ENCODE measurements around the gene SLC6A18. TPM values are rescaled to one million over a fixed set of nuclear protein-coding genes. Genes with fewer than 3 reads are reported as not detected.

The SLC6A18 gene
- total and polyA plus RNA-seq, 2 experiments from 2014 or later = 0.35 TPM; not detected in 1

DNA sequence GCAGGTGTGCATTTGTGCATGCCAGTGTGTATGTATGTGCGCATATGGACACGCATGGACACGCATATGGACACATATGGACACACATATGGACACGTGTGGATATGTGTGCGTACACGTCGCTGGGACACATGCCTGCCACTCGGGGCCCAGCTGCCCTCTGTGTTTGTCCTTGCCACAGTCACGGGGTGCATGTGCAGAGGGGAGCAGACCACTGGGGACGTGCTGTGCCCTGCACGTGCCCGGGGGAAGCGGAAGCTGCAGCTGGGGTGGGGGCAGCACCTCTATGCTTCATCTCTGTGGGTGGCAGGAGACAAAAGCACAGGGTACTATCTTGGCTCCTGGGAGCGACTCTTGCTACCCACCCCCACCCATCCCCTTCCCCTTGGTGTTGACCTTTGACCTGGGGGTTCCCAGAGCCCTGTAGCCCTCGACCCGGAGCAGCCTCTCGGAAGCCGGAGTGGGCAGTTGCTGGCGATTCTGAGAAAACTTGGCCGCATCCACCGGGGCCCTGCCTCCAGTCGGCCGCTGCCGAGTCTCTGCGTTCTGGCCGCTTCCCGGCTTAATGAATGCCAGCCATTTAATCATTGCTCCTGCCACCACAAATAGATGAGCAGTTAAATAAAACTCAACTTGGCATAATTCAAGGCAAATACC, 2.4 kb upstream of the SLC6A18 start:
- no peaks in the 10 kb centered on the region for H3K27me3 ChIP-seq
- H3K79me2 ChIP-seq = no peaks in the 10 kb centered on the region
- no peak overlapping the region for H3K4me3 ChIP-seq
- H2AFZ ChIP-seq = no peak overlapping the region
- WGBS (ENCODE audit: low lambda C conversion rate, missing lambda C conversion rate) = 90% methylated on average over 27 of the region's 27 CpGs
- no peak overlapping the region for H3K4me2 ChIP-seq
- no peaks in the 10 kb centered on the region for H3K9me3 ChIP-seq (ENCODE audit: low read depth)
- no peak for DNase-seq (ENCODE audit: low spot score)
- no peaks in the 10 kb centered on the region for H3K36me3 ChIP-seq (replicated peaks; ENCODE audit: insufficient read depth, low read depth)
- no peaks in the 10 kb centered on the region for H3K9me2 ChIP-seq (replicated peaks; ENCODE audit: insufficient read depth)
- no peaks in the 10 kb centered on the region for H4K20me1 ChIP-seq (ENCODE audit: insufficient read depth, poor library complexity, severe bottlenecking)
- TF ChIP-seq EZH2phosphoT487 (IDR thresholded peaks at IDR 0.05; ENCODE audit: low read depth, severe bottlenecking, unreplicated experiment) (no peak), EZH2 (IDR thresholded peaks at IDR 0.05; ENCODE audit: borderline replicate concordance) (no peak)
- TF ChIP-seq, protein P1, sequence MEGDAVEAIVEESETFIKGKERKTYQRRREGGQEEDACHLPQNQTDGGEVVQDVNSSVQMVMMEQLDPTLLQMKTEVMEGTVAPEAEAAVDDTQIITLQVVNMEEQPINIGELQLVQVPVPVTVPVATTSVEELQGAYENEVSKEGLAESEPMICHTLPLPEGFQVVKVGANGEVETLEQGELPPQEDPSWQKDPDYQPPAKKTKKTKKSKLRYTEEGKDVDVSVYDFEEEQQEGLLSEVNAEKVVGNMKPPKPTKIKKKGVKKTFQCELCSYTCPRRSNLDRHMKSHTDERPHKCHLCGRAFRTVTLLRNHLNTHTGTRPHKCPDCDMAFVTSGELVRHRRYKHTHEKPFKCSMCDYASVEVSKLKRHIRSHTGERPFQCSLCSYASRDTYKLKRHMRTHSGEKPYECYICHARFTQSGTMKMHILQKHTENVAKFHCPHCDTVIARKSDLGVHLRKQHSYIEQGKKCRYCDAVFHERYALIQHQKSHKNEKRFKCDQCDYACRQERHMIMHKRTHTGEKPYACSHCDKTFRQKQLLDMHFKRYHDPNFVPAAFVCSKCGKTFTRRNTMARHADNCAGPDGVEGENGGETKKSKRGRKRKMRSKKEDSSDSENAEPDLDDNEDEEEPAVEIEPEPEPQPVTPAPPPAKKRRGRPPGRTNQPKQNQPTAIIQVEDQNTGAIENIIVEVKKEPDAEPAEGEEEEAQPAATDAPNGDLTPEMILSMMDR (IDR thresholded peaks at IDR 0.05; ENCODE audit: poor library complexity) = no peak
- no peak overlapping the region for H3K27ac ChIP-seq
- H3K4me1 ChIP-seq (ENCODE audit: insufficient read depth) = no peaks in the 10 kb centered on the region

DNA sequence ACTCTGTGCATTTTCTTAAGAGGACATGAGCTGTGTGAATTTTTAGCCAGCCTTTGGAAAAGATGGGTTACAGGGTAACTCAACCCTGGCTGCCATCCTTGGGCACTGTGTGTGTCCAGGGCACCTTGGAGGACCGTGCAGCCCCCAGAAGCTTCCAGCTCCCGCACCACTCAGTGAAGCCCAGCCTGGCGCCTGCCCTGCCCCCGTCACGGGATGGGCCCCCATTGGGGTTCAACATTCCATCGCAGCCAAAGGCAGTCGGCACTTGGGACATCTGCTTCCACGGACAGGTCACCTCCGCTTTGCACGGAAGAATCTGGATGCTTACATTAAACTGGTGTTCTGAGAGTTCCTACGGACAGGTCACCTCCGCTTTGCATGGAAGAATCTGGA, 1.9 kb upstream of the SLC6A18 start:
- Histone ChIP-seq H3K4me2 (no peak overlapping the region), H3K4me3 (no peak overlapping the region), H3K27ac (no peak overlapping the region), H3K9me3 (ENCODE audit: low read depth) (no peaks in the 10 kb centered on the region), H3K9me2 (replicated peaks; ENCODE audit: insufficient read depth) (no peaks in the 10 kb centered on the region), H3K79me2 (no peaks in the 10 kb centered on the region), H3K36me3 (replicated peaks; ENCODE audit: insufficient read depth, low read depth) (no peaks in the 10 kb centered on the region), H4K20me1 (ENCODE audit: insufficient read depth, poor library complexity, severe bottlenecking) (no peaks in the 10 kb centered on the region), H2AFZ (no peak overlapping the region), H3K27me3 (no peaks in the 10 kb centered on the region), H3K4me1 (ENCODE audit: insufficient read depth) (no peaks in the 10 kb centered on the region)
- 86% methylated on average over 12 of the region's 12 CpGs for WGBS (ENCODE audit: low lambda C conversion rate, missing lambda C conversion rate)
- DNase-seq (ENCODE audit: low spot score) = no peak
- no peak for TF ChIP-seq EZH2 (IDR thresholded peaks at IDR 0.05; ENCODE audit: borderline replicate concordance)
- no peak for TF ChIP-seq EZH2phosphoT487 (IDR thresholded peaks at IDR 0.05; ENCODE audit: low read depth, severe bottlenecking, unreplicated experiment)
- TF ChIP-seq, protein P1 (IDR thresholded peaks at IDR 0.05; ENCODE audit: poor library complexity) = no peak

DNA sequence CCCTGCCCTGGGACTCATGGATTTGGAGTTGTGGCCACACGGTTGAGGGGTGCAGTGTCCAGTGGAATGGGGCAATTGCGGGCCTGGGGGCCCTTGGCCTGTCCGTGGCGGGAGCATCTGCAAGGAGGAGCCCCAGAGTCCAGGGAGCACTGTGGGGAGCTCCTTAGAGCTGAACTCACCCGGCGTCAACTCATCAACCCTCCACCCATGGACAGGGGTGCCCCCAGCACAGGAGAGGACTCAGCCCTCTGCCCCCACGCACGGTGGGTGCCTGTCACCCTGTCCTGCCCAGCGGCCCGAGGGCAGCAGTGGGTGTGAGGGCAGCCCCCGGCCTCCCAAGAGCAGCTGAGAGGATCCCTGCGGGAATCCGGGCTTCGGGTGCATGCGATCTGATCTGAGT, 550 bp upstream of the SLC6A18 start:
- H3K9me2 ChIP-seq (replicated peaks; ENCODE audit: insufficient read depth) = no peaks in the 10 kb centered on the region
- no peaks in the 10 kb centered on the region for H3K27me3 ChIP-seq
- TF ChIP-seq EZH2 (IDR thresholded peaks at IDR 0.05; ENCODE audit: borderline replicate concordance) = no peak
- TF ChIP-seq, protein P1 (IDR thresholded peaks at IDR 0.05; ENCODE audit: poor library complexity) = no peak
- no peaks in the 10 kb centered on the region for H3K4me1 ChIP-seq (ENCODE audit: insufficient read depth)
- no peak overlapping the region for H3K4me3 ChIP-seq
- H3K4me2 ChIP-seq = no peak overlapping the region
- H3K36me3 ChIP-seq (replicated peaks; ENCODE audit: insufficient read depth, low read depth) = no peaks in the 10 kb centered on the region
- H3K9me3 ChIP-seq (ENCODE audit: low read depth) = no peaks in the 10 kb centered on the region
- no peak overlapping the region for H3K27ac ChIP-seq
- no peaks in the 10 kb centered on the region for H3K79me2 ChIP-seq
- WGBS (ENCODE audit: low lambda C conversion rate, missing lambda C conversion rate) = 97% methylated on average over 14 of the region's 15 CpGs
- no peak for DNase-seq (ENCODE audit: low spot score)
- no peaks in the 10 kb centered on the region for H4K20me1 ChIP-seq (ENCODE audit: insufficient read depth, poor library complexity, severe bottlenecking)
- no peak overlapping the region for H2AFZ ChIP-seq

Measured in hepatocyte (in vitro differentiated cells).